ENCODE data around the gene NT5M. TPM values are rescaled to one million over a fixed set of nuclear protein-coding genes. Genes with fewer than 3 reads are reported as not detected.

Gene NT5M
- total RNA-seq, 1 experiment from 2014 or later = 5.5 TPM

GRCh38 chr17:17343160-17343735 lies 40.1 kb downstream of the NT5M start:
- Mint-ChIP-seq H3K4me1 (ENCODE audit: insufficient read depth, unreplicated experiment) (no peaks in the 10 kb centered on the region), H3K9me3 (ENCODE audit: unreplicated experiment) (no peaks in the 10 kb centered on the region), H3K27ac (ENCODE audit: low read depth, unreplicated experiment) (no peak overlapping the region), H3K4me3 (ENCODE audit: unreplicated experiment) (no peak overlapping the region), H3K36me3 (ENCODE audit: insufficient read depth, unreplicated experiment) (no peaks in the 10 kb centered on the region), H3K27me3 (ENCODE audit: insufficient read depth, unreplicated experiment) (no peaks in the 10 kb centered on the region)
- no TSS peak for BruUV-seq (replicated peaks)
- ChIA-PET POLR2A (no interaction called here), CTCF (interaction anchor here (1.4 to 3.1 kb wide), 2 partner anchors 12 to 299 kb away, joined by 7 to 11 read pairs; no protein-coding TSS in a partner anchor)
- intact Hi-C loops (cut with micrococcal nuclease) = no loop called here
- TF ChIP-seq CTCF (IDR thresholded peaks at IDR 0.05; ENCODE audit: unreplicated experiment) = no peak
- no peak for DNase-seq (ENCODE audit: unreplicated experiment)

GRCh38 chr17:17343896-17344506 lies 40.8 kb downstream of the NT5M start:
- Mint-ChIP-seq H3K4me3 (ENCODE audit: unreplicated experiment) (no peak overlapping the region), H3K4me1 (ENCODE audit: insufficient read depth, unreplicated experiment) (no peaks in the 10 kb centered on the region), H3K27ac (ENCODE audit: low read depth, unreplicated experiment) (no peak overlapping the region), H3K27me3 (ENCODE audit: insufficient read depth, unreplicated experiment) (no peaks in the 10 kb centered on the region), H3K36me3 (ENCODE audit: insufficient read depth, unreplicated experiment) (no peaks in the 10 kb centered on the region), H3K9me3 (ENCODE audit: unreplicated experiment) (no peaks in the 10 kb centered on the region)
- no peak for TF ChIP-seq CTCF (IDR thresholded peaks at IDR 0.05; ENCODE audit: unreplicated experiment)
- no peak for DNase-seq (ENCODE audit: unreplicated experiment)
- ChIA-PET POLR2A (no interaction called here), CTCF (interaction anchor here (0.6 to 3.1 kb wide), 3 partner anchors 11 to 299 kb away, joined by 3 to 11 read pairs (median 7); no protein-coding TSS in a partner anchor)
- intact Hi-C loops (cut with micrococcal nuclease) = no loop called here
- BruUV-seq (replicated peaks) = no TSS peak

GRCh38 chr17:17344507-17345293 lies 41.5 kb downstream of the NT5M start:
- H3K4me3 Mint-ChIP-seq (ENCODE audit: unreplicated experiment) = no peak overlapping the region
- ChIA-PET POLR2A (no interaction called here), CTCF (interaction anchor here (0.5 to 3.1 kb wide), 6 partner anchors 10 to 308 kb away, joined by 3 to 14 read pairs (median 3); no protein-coding TSS in a partner anchor)
- H3K27me3 Mint-ChIP-seq (ENCODE audit: insufficient read depth, unreplicated experiment) = no peaks in the 10 kb centered on the region
- H3K36me3 Mint-ChIP-seq (ENCODE audit: insufficient read depth, unreplicated experiment) = no peaks in the 10 kb centered on the region
- intact Hi-C loops (cut with micrococcal nuclease) = no loop called here
- H3K9me3 Mint-ChIP-seq (ENCODE audit: unreplicated experiment) = no peaks in the 10 kb centered on the region
- no peaks in the 10 kb centered on the region for H3K4me1 Mint-ChIP-seq (ENCODE audit: insufficient read depth, unreplicated experiment)
- H3K27ac Mint-ChIP-seq (ENCODE audit: low read depth, unreplicated experiment) = no peak overlapping the region
- no peak for DNase-seq (ENCODE audit: unreplicated experiment)
- BruUV-seq (replicated peaks) = no TSS peak
- no peak for TF ChIP-seq CTCF (IDR thresholded peaks at IDR 0.05; ENCODE audit: unreplicated experiment)

GRCh38 chr17:17345294-17345597 lies 42.1 kb downstream of the NT5M start:
- TF ChIP-seq CTCF (IDR thresholded peaks at IDR 0.05; ENCODE audit: unreplicated experiment) = no peak
- intact Hi-C loops (cut with micrococcal nuclease) = no loop called here
- ChIA-PET CTCF (interaction anchor here (1.0 to 3.1 kb wide), 4 partner anchors 10 to 307 kb away, joined by 3 to 14 read pairs (median 7); no protein-coding TSS in a partner anchor), POLR2A (no interaction called here)
- Mint-ChIP-seq H3K9me3 (ENCODE audit: unreplicated experiment) (no peaks in the 10 kb centered on the region), H3K27ac (ENCODE audit: low read depth, unreplicated experiment) (no peak overlapping the region), H3K4me3 (ENCODE audit: unreplicated experiment) (no peak overlapping the region), H3K36me3 (ENCODE audit: insufficient read depth, unreplicated experiment) (no peaks in the 10 kb centered on the region), H3K4me1 (ENCODE audit: insufficient read depth, unreplicated experiment) (no peaks in the 10 kb centered on the region), H3K27me3 (ENCODE audit: insufficient read depth, unreplicated experiment) (no peaks in the 10 kb centered on the region)
- BruUV-seq (replicated peaks) = no TSS peak
- no peak for DNase-seq (ENCODE audit: unreplicated experiment)

All from MCF 10A (cell line).